ENCODE measurements around the gene SH3PXD2B.

DNA sequence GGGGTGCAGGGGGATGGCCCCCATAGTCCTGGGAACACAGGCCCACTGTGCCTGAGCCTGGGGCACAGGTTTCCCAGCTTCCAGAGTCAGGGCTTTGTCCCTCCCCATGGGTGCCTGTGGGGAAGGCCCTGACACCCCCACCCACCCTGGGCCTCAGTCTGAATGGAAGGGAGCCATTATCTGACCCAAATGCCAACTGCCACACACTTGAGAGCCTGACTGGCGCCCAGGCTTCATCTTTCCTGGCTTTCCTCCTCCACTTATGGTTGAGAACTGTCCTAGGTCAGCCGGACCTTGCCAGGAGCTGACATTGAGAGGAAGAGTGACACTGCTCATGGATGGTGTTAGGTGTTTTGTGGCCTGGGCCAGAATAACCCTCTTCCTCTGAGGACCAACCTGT lies 24.0 kb downstream of the SH3PXD2B start:
- TF ChIP-seq EZH2 (IDR thresholded peaks at IDR 0.05; ENCODE audit: insufficient read depth, poor library complexity, severe bottlenecking): no peak
- TF ChIP-seq EZH2phosphoT487 (IDR thresholded peaks at IDR 0.05; ENCODE audit: insufficient read depth, low read depth): no peak
